Measurements from ENCODE around the gene NAALADL2.

Gene NAALADL2

GRCh38 chr3:175659670-175660350, 800.7 kb downstream of the NAALADL2 start:
- WGBS (ENCODE audit: extremely low coverage, insufficient coverage, insufficient read length), result no CpG with 5 or more reads among the region's 2 CpGs
- Histone ChIP-seq H3K27me3 (ENCODE audit: insufficient read depth, low read length) (no peaks in the 10 kb centered on the region), H2BK5ac (ENCODE audit: low read depth, low read length, poor library complexity) (no peak overlapping the region), H2AK5ac (ENCODE audit: low read length) (no peak overlapping the region), H3K18ac (ENCODE audit: low read length) (no peak overlapping the region), H3K36me3 (ENCODE audit: control insufficient read depth in 1 of 2, insufficient read depth in 2 of 2, low read length in 2 of 2) (no peaks in the 10 kb centered on the region), H3K9me3 (ENCODE audit: insufficient read depth, low read depth, low read length) (no peaks in the 10 kb centered on the region), H3K27ac (ENCODE audit: low read depth, low read length) (no peak overlapping the region), H4K12ac (ENCODE audit: low read depth, low read length) (no peak overlapping the region), H3K79me2 (ENCODE audit: control insufficient read depth, insufficient read depth, low read length, poor library complexity) (no peaks in the 10 kb centered on the region), H4K8ac (ENCODE audit: low read depth, low read length) (no peak overlapping the region), H3K4me2 (ENCODE audit: low read length) (no peak overlapping the region), H2BK120ac (ENCODE audit: insufficient read depth, low read length, poor library complexity) (no peak overlapping the region), H3K4me3 (ENCODE audit: low read depth, low read length) (no peak overlapping the region), H3K79me1 (ENCODE audit: low read length) (no peaks in the 10 kb centered on the region), H2AFZ (ENCODE audit: insufficient read depth, low read length, poor library complexity) (no peak overlapping the region), H3K4me1 (ENCODE audit: control insufficient read depth in 1 of 2, insufficient read depth in 2 of 2, low read length in 2 of 2) (no peaks in the 10 kb centered on the region), H3K9ac (ENCODE audit: low read length) (no peak overlapping the region), H2BK12ac (ENCODE audit: low read length) (no peak overlapping the region), H3K4ac (ENCODE audit: low read depth, low read length) (no peak overlapping the region), H4K91ac (ENCODE audit: low read depth, low read length) (no peak overlapping the region), H3K23ac (ENCODE audit: low read length) (no peak overlapping the region), H3K14ac (ENCODE audit: low read length) (no peak overlapping the region)
- DNase-seq, result no peak

GRCh38 chr3:175662815-175663214, 803.7 kb downstream of the NAALADL2 start:
- Histone ChIP-seq H4K91ac (ENCODE audit: low read depth, low read length) (no peak overlapping the region), H2AFZ (ENCODE audit: insufficient read depth, low read length, poor library complexity) (no peak overlapping the region), H4K12ac (ENCODE audit: low read depth, low read length) (no peak overlapping the region), H3K27ac (ENCODE audit: low read depth, low read length) (no peak overlapping the region), H3K79me2 (ENCODE audit: control insufficient read depth, insufficient read depth, low read length, poor library complexity) (no peaks in the 10 kb centered on the region), H3K79me1 (ENCODE audit: low read length) (no peaks in the 10 kb centered on the region), H3K9ac (ENCODE audit: low read length) (no peak overlapping the region), H3K18ac (ENCODE audit: low read length) (no peak overlapping the region), H3K4me2 (ENCODE audit: low read length) (no peak overlapping the region), H3K23ac (ENCODE audit: low read length) (no peak overlapping the region), H2BK5ac (ENCODE audit: low read depth, low read length, poor library complexity) (no peak overlapping the region), H3K4me3 (ENCODE audit: low read depth, low read length) (no peak overlapping the region), H3K4me1 (ENCODE audit: control insufficient read depth in 1 of 2, insufficient read depth in 2 of 2, low read length in 2 of 2) (no peaks in the 10 kb centered on the region), H3K14ac (ENCODE audit: low read length) (no peak overlapping the region), H2BK120ac (ENCODE audit: insufficient read depth, low read length, poor library complexity) (no peak overlapping the region), H2AK5ac (ENCODE audit: low read length) (no peak overlapping the region), H3K9me3 (ENCODE audit: insufficient read depth, low read depth, low read length) (no peaks in the 10 kb centered on the region), H3K4ac (ENCODE audit: low read depth, low read length) (no peak overlapping the region), H2BK12ac (ENCODE audit: low read length) (no peak overlapping the region), H3K36me3 (ENCODE audit: control insufficient read depth in 1 of 2, insufficient read depth in 2 of 2, low read length in 2 of 2) (no peaks in the 10 kb centered on the region), H4K8ac (ENCODE audit: low read depth, low read length) (no peak overlapping the region), H3K27me3 (ENCODE audit: insufficient read depth, low read length) (no peaks in the 10 kb centered on the region)
- no peak for DNase-seq

GRCh38 chr3:175664911-175665310, 805.8 kb downstream of the NAALADL2 start:
- WGBS (ENCODE audit: extremely low coverage, insufficient coverage, insufficient read length), result no CpG with 5 or more reads among the region's 1 CpG
- Histone ChIP-seq H2BK5ac (ENCODE audit: low read depth, low read length, poor library complexity) (no peak overlapping the region), H4K8ac (ENCODE audit: low read depth, low read length) (no peak overlapping the region), H2AFZ (ENCODE audit: insufficient read depth, low read length, poor library complexity) (no peak overlapping the region), H3K9ac (ENCODE audit: low read length) (no peak overlapping the region), H3K27me3 (ENCODE audit: insufficient read depth, low read length) (no peaks in the 10 kb centered on the region), H2BK12ac (ENCODE audit: low read length) (no peak overlapping the region), H3K18ac (ENCODE audit: low read length) (no peak overlapping the region), H2AK5ac (ENCODE audit: low read length) (no peak overlapping the region), H3K79me2 (ENCODE audit: control insufficient read depth, insufficient read depth, low read length, poor library complexity) (no peaks in the 10 kb centered on the region), H3K23ac (ENCODE audit: low read length) (no peak overlapping the region), H3K36me3 (ENCODE audit: control insufficient read depth in 1 of 2, insufficient read depth in 2 of 2, low read length in 2 of 2) (no peaks in the 10 kb centered on the region), H3K14ac (ENCODE audit: low read length) (no peak overlapping the region), H2BK120ac (ENCODE audit: insufficient read depth, low read length, poor library complexity) (no peak overlapping the region), H3K4me1 (ENCODE audit: control insufficient read depth in 1 of 2, insufficient read depth in 2 of 2, low read length in 2 of 2) (no peaks in the 10 kb centered on the region), H3K79me1 (ENCODE audit: low read length) (no peaks in the 10 kb centered on the region), H3K4me3 (ENCODE audit: low read depth, low read length) (no peak overlapping the region), H3K27ac (ENCODE audit: low read depth, low read length) (no peak overlapping the region), H4K12ac (ENCODE audit: low read depth, low read length) (no peak overlapping the region), H3K4me2 (ENCODE audit: low read length) (no peak overlapping the region), H3K4ac (ENCODE audit: low read depth, low read length) (no peak overlapping the region), H3K9me3 (ENCODE audit: insufficient read depth, low read depth, low read length) (no peaks in the 10 kb centered on the region), H4K91ac (ENCODE audit: low read depth, low read length) (no peak overlapping the region)
- DNase-seq, result peak in 1 of 2 donors; percentile 3

DNA sequence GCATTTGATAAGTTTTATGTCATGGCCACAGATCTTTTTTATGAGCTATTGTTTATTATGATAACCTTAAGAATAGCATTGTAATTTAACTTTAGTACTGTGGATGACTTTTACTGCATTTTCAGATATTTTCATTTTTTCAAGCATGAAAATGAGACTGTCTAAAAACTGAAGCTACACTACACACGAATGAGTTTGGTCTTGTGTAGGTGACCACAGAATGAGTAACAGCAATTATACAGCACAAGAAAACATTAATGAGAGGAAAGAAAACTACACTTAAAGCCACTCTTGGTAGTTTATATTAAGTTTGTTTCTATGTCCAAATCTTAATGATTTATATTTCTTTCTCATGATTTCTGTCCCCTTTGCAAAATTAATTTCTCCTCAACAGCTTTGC, 809.2 kb downstream of the NAALADL2 start:
- no peak overlapping the region for H3K23ac ChIP-seq (ENCODE audit: low read length)
- H3K18ac ChIP-seq (ENCODE audit: low read length), result no peak overlapping the region
- DNase-seq, result no peak
- H2BK12ac ChIP-seq (ENCODE audit: low read length), result no peak overlapping the region
- no peak overlapping the region for H2AFZ ChIP-seq (ENCODE audit: insufficient read depth, low read length, poor library complexity)
- no peaks in the 10 kb centered on the region for H3K4me1 ChIP-seq (ENCODE audit: control insufficient read depth in 1 of 2, insufficient read depth in 2 of 2, low read length in 2 of 2)
- H4K12ac ChIP-seq (ENCODE audit: low read depth, low read length), result no peak overlapping the region
- H3K14ac ChIP-seq (ENCODE audit: low read length), result no peak overlapping the region
- H4K91ac ChIP-seq (ENCODE audit: low read depth, low read length), result no peak overlapping the region
- no CpG with 5 or more reads among the region's 1 CpG for WGBS (ENCODE audit: extremely low coverage, insufficient coverage, insufficient read length)
- no peak overlapping the region for H2BK120ac ChIP-seq (ENCODE audit: insufficient read depth, low read length, poor library complexity)
- no peak overlapping the region for H4K8ac ChIP-seq (ENCODE audit: low read depth, low read length)
- H3K36me3 ChIP-seq (ENCODE audit: control insufficient read depth in 1 of 2, insufficient read depth in 2 of 2, low read length in 2 of 2), result no peaks in the 10 kb centered on the region
- no peak overlapping the region for H3K4ac ChIP-seq (ENCODE audit: low read depth, low read length)
- no peaks in the 10 kb centered on the region for H3K79me1 ChIP-seq (ENCODE audit: low read length)
- no peaks in the 10 kb centered on the region for H3K79me2 ChIP-seq (ENCODE audit: control insufficient read depth, insufficient read depth, low read length, poor library complexity)
- no peak overlapping the region for H3K27ac ChIP-seq (ENCODE audit: low read depth, low read length)
- no peaks in the 10 kb centered on the region for H3K27me3 ChIP-seq (ENCODE audit: insufficient read depth, low read length)
- H3K9ac ChIP-seq (ENCODE audit: low read length), result no peak overlapping the region
- no peaks in the 10 kb centered on the region for H3K9me3 ChIP-seq (ENCODE audit: insufficient read depth, low read depth, low read length)
- no peak overlapping the region for H2BK5ac ChIP-seq (ENCODE audit: low read depth, low read length, poor library complexity)
- no peak overlapping the region for H3K4me3 ChIP-seq (ENCODE audit: low read depth, low read length)
- H3K4me2 ChIP-seq (ENCODE audit: low read length), result no peak overlapping the region
- no peak overlapping the region for H2AK5ac ChIP-seq (ENCODE audit: low read length)

Data from trophoblast cell (in vitro differentiated cells and primary cell).